GM19023 (cell line): ENCODE measurements around the gene ATRIP.

Experiments
- ATAC-seq: cut with Tn5 transposase; IDR thresholded peaks from one replicate; pipeline ENCODE4 v1.9.1; 2021; ENCODE audit warnings: mild to moderate bottlenecking, moderate library complexity; ENCODE audit not compliant: unreplicated experiment

ATRIP gene

GRCh38 chr3:48409291-48410201 is 37.0 kb upstream of the ATRIP start:
- no peak for ATAC-seq

GRCh38 chr3:48410205-48411040 is 36.1 kb upstream of the ATRIP start:
- no peak for ATAC-seq

GRCh38 chr3:48411041-48411588 is 35.4 kb upstream of the ATRIP start:
- no peak for ATAC-seq

- ATAC-seq = no peak
These were observed 34.7 kb upstream of the ATRIP start for GRCh38 chr3:48411606-48412374.

- no peak for ATAC-seq
These were observed 34.0 kb upstream of the ATRIP start for GRCh38 chr3:48412375-48413001.

- ATAC-seq = no peak
These were observed 33.5 kb upstream of the ATRIP start for GRCh38 chr3:48413086-48413485.

DNA sequence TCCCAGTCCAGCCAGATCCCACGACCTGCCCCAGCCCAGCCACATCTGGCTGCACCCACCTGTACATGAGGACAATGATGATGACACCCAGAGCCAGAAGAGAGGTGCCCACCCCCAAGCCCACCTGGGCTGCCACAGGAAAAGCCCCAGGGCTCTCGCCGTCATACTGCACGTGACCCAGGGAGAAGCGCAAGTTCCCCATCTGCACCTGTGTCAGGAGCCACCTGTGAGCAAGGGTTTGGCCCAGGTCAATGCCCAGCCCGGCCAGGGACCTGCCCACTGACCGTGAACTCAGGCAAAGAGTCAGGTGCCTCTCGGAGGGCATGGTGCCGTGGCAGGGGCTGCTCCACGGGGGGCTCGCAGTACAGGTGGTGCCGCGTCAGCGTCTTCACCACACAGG is 32.9 kb upstream of the ATRIP start:
- no peak for ATAC-seq

DNA sequence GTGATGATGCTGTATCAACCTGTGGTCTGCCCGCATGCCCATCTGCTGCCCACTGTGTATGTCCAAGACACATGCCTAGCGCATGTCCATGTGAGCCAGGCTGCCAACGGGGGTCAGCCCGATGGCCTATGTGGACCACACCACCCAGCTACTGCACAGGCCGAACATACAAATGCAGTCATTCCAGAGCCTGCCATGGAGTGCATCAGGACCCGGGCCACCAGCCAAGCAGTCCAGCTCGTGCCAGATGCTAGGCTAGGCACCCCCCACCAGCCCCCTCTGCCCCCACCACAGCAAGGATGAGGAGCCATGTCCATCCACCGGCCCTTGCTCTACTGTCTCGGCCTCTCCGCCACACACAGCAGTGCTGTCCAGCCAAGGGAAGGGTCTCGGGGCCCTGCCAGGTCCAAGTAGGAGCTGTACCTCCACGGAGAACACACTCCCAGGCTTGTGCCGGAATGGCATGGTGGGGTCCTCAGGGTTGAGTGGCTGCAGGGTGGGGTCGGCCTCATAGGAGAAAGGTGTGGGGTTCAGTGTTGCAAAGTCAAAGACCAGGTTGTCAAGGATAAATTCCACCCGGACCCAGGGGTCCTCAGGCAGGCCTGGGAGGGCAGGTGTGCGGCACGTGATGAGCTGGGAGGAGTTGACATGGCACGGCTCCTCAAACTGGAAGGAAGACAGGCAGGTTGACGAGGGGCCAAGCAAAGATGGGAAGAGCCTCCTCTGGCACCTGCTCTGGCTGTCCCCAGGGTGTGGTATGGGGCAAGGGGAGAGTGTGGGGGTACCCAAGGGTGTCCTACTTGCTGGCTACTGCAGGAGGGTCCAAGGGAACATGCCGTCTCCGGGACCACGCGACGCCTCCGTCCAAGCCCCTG is 31.9 kb upstream of the ATRIP start:
- ATAC-seq = no peak

DNA sequence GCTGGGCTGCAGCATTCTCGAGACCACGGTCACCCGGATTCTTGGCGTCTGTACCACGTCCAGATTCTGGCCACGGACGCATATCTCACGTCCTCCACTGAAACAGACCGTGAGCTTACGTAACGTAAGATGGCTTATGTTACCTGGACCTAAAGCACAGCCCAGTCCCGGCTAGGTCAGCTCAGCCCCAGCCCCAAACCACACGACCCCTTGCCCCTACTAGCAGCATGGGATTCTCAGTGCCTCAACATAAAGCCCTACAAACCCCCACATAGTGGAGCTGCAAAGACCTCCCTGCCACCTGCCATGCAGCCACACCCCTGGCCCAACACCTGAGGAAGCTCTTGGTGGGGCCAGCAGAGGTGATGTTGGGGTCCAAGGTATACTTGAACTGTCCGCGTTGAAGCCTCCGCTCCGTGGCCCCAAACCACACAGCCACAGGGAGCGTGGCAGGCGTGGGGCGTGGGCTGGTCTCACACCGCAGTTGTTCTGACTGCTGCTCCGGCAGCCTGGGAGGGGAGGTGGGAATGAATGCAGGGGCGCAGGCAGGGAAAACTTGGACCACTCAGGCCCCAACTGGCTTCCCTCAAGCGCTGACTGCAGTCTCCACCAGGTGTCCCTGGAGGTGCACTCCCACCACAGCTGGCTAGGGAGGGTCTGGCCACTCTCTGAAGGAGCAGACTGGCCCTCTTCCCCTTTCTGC is 31.1 kb upstream of the ATRIP start:
- no peak for ATAC-seq

GRCh38 chr3:48416091-48416505 is 30.4 kb upstream of the ATRIP start:
- ATAC-seq = no peak

DNA sequence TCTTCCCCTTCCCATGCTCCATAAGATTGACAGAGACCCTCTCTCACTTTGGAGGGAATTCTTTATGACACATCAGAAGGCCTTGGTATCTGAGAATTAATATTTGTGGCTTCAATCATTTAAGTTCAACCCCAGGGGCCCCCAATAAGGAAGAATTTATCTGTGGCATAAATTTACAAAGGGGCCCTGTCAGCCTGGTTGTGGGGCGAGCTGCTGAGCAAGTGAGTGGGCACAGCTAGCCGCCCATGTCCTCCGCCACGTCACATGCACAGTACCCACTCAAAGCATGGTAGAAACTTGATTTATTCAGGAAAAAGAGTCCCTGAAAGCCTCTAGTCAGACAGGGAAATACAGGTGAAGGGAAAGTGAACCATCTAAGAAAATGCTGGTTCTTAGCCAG is 30.0 kb upstream of the ATRIP start:
- ATAC-seq = no peak

DNA sequence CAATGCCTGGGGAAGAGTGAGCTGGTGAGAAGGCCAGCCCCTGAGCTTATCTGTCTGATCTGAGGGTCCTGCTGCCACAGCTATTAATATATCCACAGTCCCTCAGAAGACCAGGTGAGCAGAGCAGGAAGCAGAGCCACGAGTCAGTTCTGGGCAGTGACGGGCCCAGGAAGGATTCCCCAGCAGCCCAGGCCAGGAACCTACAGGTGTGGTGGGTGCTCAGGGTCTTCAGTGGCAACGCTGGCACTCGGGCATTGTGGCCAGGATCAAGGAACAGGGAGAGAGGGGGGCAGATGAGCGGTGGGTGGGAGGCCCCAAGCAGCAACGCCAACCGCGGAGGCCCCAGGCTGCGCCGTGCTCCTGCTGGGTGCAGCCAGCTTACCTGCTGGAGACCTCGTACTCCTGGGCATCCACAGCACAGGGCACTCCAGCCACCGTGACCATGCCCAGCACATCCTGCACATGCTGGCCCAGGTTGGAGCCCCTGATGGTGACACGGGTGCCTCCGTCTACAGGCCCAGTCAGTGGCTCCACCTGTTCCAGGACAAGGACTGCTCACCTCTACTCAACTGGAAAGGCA is 28.9 kb upstream of the ATRIP start:
- no peak for ATAC-seq

DNA sequence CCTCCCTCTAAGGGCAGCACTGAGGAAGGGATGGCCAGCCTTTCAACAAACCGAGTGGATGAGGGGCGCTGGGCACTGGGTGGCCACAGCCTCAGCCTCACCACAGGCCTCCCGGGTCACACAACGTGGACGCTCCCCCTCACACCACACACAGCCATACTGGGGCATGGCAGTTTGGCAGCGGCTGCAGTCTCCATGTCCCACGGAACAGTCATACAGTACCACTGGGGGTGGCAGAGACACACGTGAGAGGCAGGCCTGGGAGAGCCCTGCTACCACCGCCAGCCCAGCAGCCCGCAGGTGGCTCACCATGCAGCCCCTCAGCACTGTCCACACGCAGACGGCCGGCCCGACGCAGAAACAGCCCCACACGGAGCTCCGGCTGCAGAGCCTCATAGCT is 28.4 kb upstream of the ATRIP start:
- no peak for ATAC-seq

DNA sequence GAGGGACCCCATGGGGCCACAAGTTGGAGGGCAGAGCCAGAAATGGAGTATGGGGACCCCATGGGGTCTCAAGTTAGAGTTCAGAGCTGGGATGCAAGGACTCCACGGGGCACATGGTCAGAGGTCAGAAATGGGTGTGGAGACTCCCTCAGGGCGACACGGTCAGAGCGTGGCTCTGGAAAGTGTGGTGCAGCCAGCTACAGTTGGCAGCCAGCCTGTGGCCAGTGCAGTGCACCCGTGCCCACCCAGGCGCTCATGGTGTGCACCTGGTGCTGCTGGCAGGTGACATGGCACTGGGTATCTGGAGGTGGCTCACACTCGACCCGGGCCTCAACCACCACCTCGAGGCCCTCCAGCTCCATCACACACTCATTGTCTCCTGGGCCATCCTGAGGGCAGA is 27.9 kb upstream of the ATRIP start:
- ATAC-seq = no peak

DNA sequence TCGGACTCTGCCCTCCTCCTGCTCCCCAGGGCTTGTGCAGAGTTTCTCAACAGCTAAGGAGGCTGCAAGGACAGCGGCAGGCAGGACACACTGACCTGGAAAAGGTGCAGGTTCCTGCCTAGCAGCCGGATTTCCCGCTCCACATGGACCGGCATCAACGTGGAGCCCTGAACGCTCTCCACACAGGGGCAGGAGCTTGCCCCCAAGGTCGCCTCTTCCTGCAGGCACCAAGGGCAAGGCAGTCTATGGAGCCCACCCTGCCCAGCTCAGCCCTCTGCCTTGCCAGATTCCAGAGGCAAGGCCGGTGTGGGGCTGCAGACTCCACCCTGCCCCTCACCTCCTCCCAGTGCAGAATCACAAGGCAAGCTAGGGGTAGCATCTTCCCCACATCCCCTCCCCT is 27.4 kb upstream of the ATRIP start:
- no peak for ATAC-seq

DNA sequence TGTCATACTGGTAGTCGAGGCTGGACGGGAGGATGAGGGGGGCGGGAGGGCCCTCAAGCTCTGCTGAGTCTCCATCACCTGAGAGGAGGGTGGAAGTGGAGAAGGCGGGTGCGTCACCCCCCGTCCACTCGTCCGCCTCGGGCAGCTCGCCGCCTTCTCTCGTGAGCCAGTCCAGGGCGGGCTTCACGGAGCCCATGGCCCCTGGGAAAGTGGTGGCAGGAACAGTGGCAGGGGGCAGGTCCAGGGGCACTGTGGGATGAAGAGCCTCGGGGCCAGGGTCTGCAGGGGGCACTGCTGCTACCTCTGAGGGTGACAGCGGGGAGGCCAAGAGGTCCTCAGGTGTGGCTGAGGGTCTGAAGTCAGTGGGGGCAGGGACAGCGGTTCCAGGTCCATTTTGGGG is 26.9 kb upstream of the ATRIP start:
- no peak for ATAC-seq

GRCh38 chr3:48420561-48420960 is 26.0 kb upstream of the ATRIP start:
- ATAC-seq = no peak

DNA sequence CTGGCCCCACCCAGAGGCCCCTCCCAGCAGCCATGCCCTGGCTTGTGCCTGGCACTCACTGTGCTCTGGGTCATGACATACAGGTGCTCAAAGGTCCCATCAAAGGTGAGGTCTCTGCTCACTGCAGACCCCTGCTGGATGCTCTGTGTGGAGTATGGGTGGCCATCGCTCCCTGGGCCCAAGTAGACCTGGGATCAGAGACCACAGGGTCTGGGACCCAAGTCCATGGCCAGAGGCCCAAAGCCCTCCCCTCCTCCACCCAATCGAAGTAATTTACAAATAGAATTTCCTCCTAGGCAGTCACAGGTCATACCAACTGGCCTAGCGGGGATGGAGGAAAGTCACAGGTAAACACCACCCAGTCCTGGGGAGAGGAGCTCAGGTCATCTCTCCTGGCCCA is 24.3 kb upstream of the ATRIP start:
- ATAC-seq = no peak

GRCh38 chr3:48422681-48423080 is 23.9 kb upstream of the ATRIP start:
- ATAC-seq = no peak
